Inflammatory macrophage treated with lipopolysaccharide for 1 hour (primary cell): ENCODE results near the gene C1QTNF3.
A peak's percentile ranks its signal among the peaks of the same experiment; 100 is the strongest.
"Not testable (repeated sequence)": the region's sequence is repeated elsewhere in the genome, so short reads cannot be mapped to it uniquely, and the experiment has no call there.

Experiments
- DNase-seq, 2 donors: peaks; one replicate each; pipeline ENCODE4 v3.0.0-alpha.2; 2020 to 2022

Gene C1QTNF3

GRCh38 chr5:34017254-34017653, 25.8 kb downstream of the C1QTNF3 start:
- no peak for DNase-seq

GRCh38 chr5:34016750-34017149, 26.3 kb downstream of the C1QTNF3 start:
- DNase-seq, result no peak

- DNase-seq, result no peak
Observed at GRCh38 chr5:34016222-34016621, 26.8 kb downstream of the C1QTNF3 start.

- DNase-seq, result no peak
Observed at GRCh38 chr5:34015120-34015822, 27.7 kb downstream of the C1QTNF3 start.

GRCh38 chr5:34014626-34015025, 28.4 kb downstream of the C1QTNF3 start:
- no peak for DNase-seq

- no peak for DNase-seq
Observed at GRCh38 chr5:34013547-34013946, 29.5 kb downstream of the C1QTNF3 start.

GRCh38 chr5:34012791-34013190, 30.2 kb downstream of the C1QTNF3 start:
- DNase-seq, result no peak

- no peak for DNase-seq
Observed at GRCh38 chr5:34011536-34011935, 31.5 kb downstream of the C1QTNF3 start.

GRCh38 chr5:34010146-34010545, 32.9 kb downstream of the C1QTNF3 start:
- not testable (repeated sequence) for DNase-seq

- DNase-seq, result no peak
Observed at GRCh38 chr5:34009610-34010009, 33.4 kb downstream of the C1QTNF3 start.

- no peak for DNase-seq
Observed at GRCh38 chr5:34008802-34009201, 34.2 kb downstream of the C1QTNF3 start.

GRCh38 chr5:34007621-34008600, 35.1 kb downstream of the C1QTNF3 start, which contains the start of gene AMACR:
AMACR (minus strand) TSS chr5:34008050; CDS start chr5:34008019, 31 bp downstream.
- peak; percentile 89 to 93 for DNase-seq

GRCh38 chr5:34007201-34007620, 35.8 kb downstream of the C1QTNF3 start:
- no peak for DNase-seq

- DNase-seq, result no peak
Observed at GRCh38 chr5:34005681-34006080, 37.3 kb downstream of the C1QTNF3 start.

- no peak for DNase-seq
Observed at GRCh38 chr5:34005211-34005610, 37.8 kb downstream of the C1QTNF3 start.

GRCh38 chr5:34003941-34004340, 39.1 kb downstream of the C1QTNF3 start:
- no peak for DNase-seq

- no peak for DNase-seq
Observed at GRCh38 chr5:34002629-34003328, 40.2 kb downstream of the C1QTNF3 start.

GRCh38 chr5:34001241-34001841, 41.7 kb downstream of the C1QTNF3 start:
- no peak for DNase-seq

GRCh38 chr5:33999978-34000377, 43.0 kb downstream of the C1QTNF3 start:
- no peak for DNase-seq

GRCh38 chr5:33997331-33997983, 45.6 kb downstream of the C1QTNF3 start:
- DNase-seq, result peak; percentile 26 to 48

- DNase-seq, result no peak
Observed at GRCh38 chr5:33995865-33996264, 47.1 kb downstream of the C1QTNF3 start.

- no peak for DNase-seq
Observed at GRCh38 chr5:33994845-33995244, 48.2 kb downstream of the C1QTNF3 start.
